ENCODE measurements around the gene GALNTL6.

GALNTL6 gene

GRCh38 chr4:172061204-172061603, 248.0 kb downstream of the GALNTL6 start:
- TF ChIP-seq TAF1 (IDR thresholded peaks at IDR 0.05; ENCODE audit: low read depth, low read length) = no peak
- no peak for TF ChIP-seq PAX5 (IDR thresholded peaks at IDR 0.05; ENCODE audit: insufficient read depth, low read length, severe bottlenecking)
- no peak for TF ChIP-seq POLR2A (IDR thresholded peaks at IDR 0.05; ENCODE audit: low read depth, low read length)
- TF ChIP-seq SPI1 (IDR thresholded peaks at IDR 0.05; ENCODE audit: low read depth, low read length) = no peak
- TF ChIP-seq POLR2AphosphoS5 (IDR thresholded peaks at IDR 0.05; ENCODE audit: low read depth, low read length) = no peak
- TF ChIP-seq POU2F2 (IDR thresholded peaks at IDR 0.05; ENCODE audit: low read depth, low read length) = no peak
- no peak for FAIRE-seq
- no peak for DNase-seq (ENCODE audit: insufficient read length, low spot score)

GRCh38 chr4:172068506-172068905, 255.3 kb downstream of the GALNTL6 start:
- no peak for DNase-seq (ENCODE audit: insufficient read length, low spot score)
- FAIRE-seq = no peak
- TF ChIP-seq POLR2A (IDR thresholded peaks at IDR 0.05; ENCODE audit: low read depth, low read length) = no peak
- TF ChIP-seq POU2F2 (IDR thresholded peaks at IDR 0.05; ENCODE audit: low read depth, low read length) = no peak
- TF ChIP-seq PAX5 (IDR thresholded peaks at IDR 0.05; ENCODE audit: insufficient read depth, low read length, severe bottlenecking) = no peak
- TF ChIP-seq TAF1 (IDR thresholded peaks at IDR 0.05; ENCODE audit: low read depth, low read length) = no peak
- no peak for TF ChIP-seq SPI1 (IDR thresholded peaks at IDR 0.05; ENCODE audit: low read depth, low read length)
- TF ChIP-seq POLR2AphosphoS5 (IDR thresholded peaks at IDR 0.05; ENCODE audit: low read depth, low read length) = no peak

- FAIRE-seq (no peak), DNase-seq (ENCODE audit: insufficient read length, low spot score) (no peak)
- no peak for TF ChIP-seq POU2F2 (IDR thresholded peaks at IDR 0.05; ENCODE audit: low read depth, low read length)
These were observed 260.4 kb downstream of the GALNTL6 start for GRCh38 chr4:172073590-172073989.

GRCh38 chr4:172083272-172083671, 270.1 kb downstream of the GALNTL6 start:
- no peak for DNase-seq (ENCODE audit: insufficient read length, low spot score)
- FAIRE-seq = no peak
- TF ChIP-seq TAF1 (IDR thresholded peaks at IDR 0.05; ENCODE audit: low read depth, low read length) (no peak), PAX5 (IDR thresholded peaks at IDR 0.05; ENCODE audit: insufficient read depth, low read length, severe bottlenecking) (no peak), SPI1 (IDR thresholded peaks at IDR 0.05; ENCODE audit: low read depth, low read length) (no peak), POLR2A (IDR thresholded peaks at IDR 0.05; ENCODE audit: low read depth, low read length) (no peak), POLR2AphosphoS5 (IDR thresholded peaks at IDR 0.05; ENCODE audit: low read depth, low read length) (no peak), POU2F2 (IDR thresholded peaks at IDR 0.05; ENCODE audit: low read depth, low read length) (no peak)

GRCh38 chr4:172088556-172088955, 275.4 kb downstream of the GALNTL6 start:
- FAIRE-seq (no peak), DNase-seq (ENCODE audit: insufficient read length, low spot score) (no peak)
- TF ChIP-seq PAX5 (IDR thresholded peaks at IDR 0.05; ENCODE audit: insufficient read depth, low read length, severe bottlenecking) = no peak
- no peak for TF ChIP-seq POLR2AphosphoS5 (IDR thresholded peaks at IDR 0.05; ENCODE audit: low read depth, low read length)
- no peak for TF ChIP-seq TAF1 (IDR thresholded peaks at IDR 0.05; ENCODE audit: low read depth, low read length)
- no peak for TF ChIP-seq POLR2A (IDR thresholded peaks at IDR 0.05; ENCODE audit: low read depth, low read length)
- TF ChIP-seq SPI1 (IDR thresholded peaks at IDR 0.05; ENCODE audit: low read depth, low read length) = no peak
- TF ChIP-seq POU2F2 (IDR thresholded peaks at IDR 0.05; ENCODE audit: low read depth, low read length) = no peak

- no peak for TF ChIP-seq TAF1 (IDR thresholded peaks at IDR 0.05; ENCODE audit: low read depth, low read length)
- no peak for TF ChIP-seq POU2F2 (IDR thresholded peaks at IDR 0.05; ENCODE audit: low read depth, low read length)
- TF ChIP-seq POLR2AphosphoS5 (IDR thresholded peaks at IDR 0.05; ENCODE audit: low read depth, low read length) = no peak
- no peak for TF ChIP-seq PAX5 (IDR thresholded peaks at IDR 0.05; ENCODE audit: insufficient read depth, low read length, severe bottlenecking)
- TF ChIP-seq POLR2A (IDR thresholded peaks at IDR 0.05; ENCODE audit: low read depth, low read length) = no peak
- TF ChIP-seq SPI1 (IDR thresholded peaks at IDR 0.05; ENCODE audit: low read depth, low read length) = no peak
- FAIRE-seq = no peak
- DNase-seq (ENCODE audit: insufficient read length, low spot score) = no peak
These were observed 282.0 kb downstream of the GALNTL6 start for GRCh38 chr4:172095161-172095560.

- no peak for TF ChIP-seq POLR2AphosphoS5 (IDR thresholded peaks at IDR 0.05; ENCODE audit: low read depth, low read length)
- no peak for TF ChIP-seq POLR2A (IDR thresholded peaks at IDR 0.05; ENCODE audit: low read depth, low read length)
- no peak for TF ChIP-seq POU2F2 (IDR thresholded peaks at IDR 0.05; ENCODE audit: low read depth, low read length)
- TF ChIP-seq TAF1 (IDR thresholded peaks at IDR 0.05; ENCODE audit: low read depth, low read length) = no peak
- TF ChIP-seq SPI1 (IDR thresholded peaks at IDR 0.05; ENCODE audit: low read depth, low read length) = no peak
- TF ChIP-seq PAX5 (IDR thresholded peaks at IDR 0.05; ENCODE audit: insufficient read depth, low read length, severe bottlenecking) = no peak
- DNase-seq (ENCODE audit: insufficient read length, low spot score) (no peak), FAIRE-seq (no peak)
These were observed 283.6 kb downstream of the GALNTL6 start for GRCh38 chr4:172096786-172097185.

- no peak for FAIRE-seq
- DNase-seq (ENCODE audit: insufficient read length, low spot score) = no peak
- no peak for TF ChIP-seq POLR2A (IDR thresholded peaks at IDR 0.05; ENCODE audit: low read depth, low read length)
- no peak for TF ChIP-seq PAX5 (IDR thresholded peaks at IDR 0.05; ENCODE audit: insufficient read depth, low read length, severe bottlenecking)
- no peak for TF ChIP-seq POU2F2 (IDR thresholded peaks at IDR 0.05; ENCODE audit: low read depth, low read length)
- no peak for TF ChIP-seq POLR2AphosphoS5 (IDR thresholded peaks at IDR 0.05; ENCODE audit: low read depth, low read length)
- no peak for TF ChIP-seq TAF1 (IDR thresholded peaks at IDR 0.05; ENCODE audit: low read depth, low read length)
- no peak for TF ChIP-seq SPI1 (IDR thresholded peaks at IDR 0.05; ENCODE audit: low read depth, low read length)
These were observed 286.2 kb downstream of the GALNTL6 start for GRCh38 chr4:172099376-172099775.

GRCh38 chr4:172103456-172103855, 290.3 kb downstream of the GALNTL6 start:
- FAIRE-seq (no peak), DNase-seq (ENCODE audit: insufficient read length, low spot score) (no peak)
- no peak for TF ChIP-seq PAX5 (IDR thresholded peaks at IDR 0.05; ENCODE audit: insufficient read depth, low read length, severe bottlenecking)
- TF ChIP-seq POU2F2 (IDR thresholded peaks at IDR 0.05; ENCODE audit: low read depth, low read length) = no peak
- no peak for TF ChIP-seq TAF1 (IDR thresholded peaks at IDR 0.05; ENCODE audit: low read depth, low read length)
- no peak for TF ChIP-seq SPI1 (IDR thresholded peaks at IDR 0.05; ENCODE audit: low read depth, low read length)
- TF ChIP-seq POLR2AphosphoS5 (IDR thresholded peaks at IDR 0.05; ENCODE audit: low read depth, low read length) = no peak
- TF ChIP-seq POLR2A (IDR thresholded peaks at IDR 0.05; ENCODE audit: low read depth, low read length) = no peak

- FAIRE-seq = no peak
- no peak for TF ChIP-seq PAX5 (IDR thresholded peaks at IDR 0.05; ENCODE audit: insufficient read depth, low read length, severe bottlenecking)
- TF ChIP-seq POLR2AphosphoS5 (IDR thresholded peaks at IDR 0.05; ENCODE audit: low read depth, low read length) = no peak
- no peak for TF ChIP-seq SPI1 (IDR thresholded peaks at IDR 0.05; ENCODE audit: low read depth, low read length)
- TF ChIP-seq POLR2A (IDR thresholded peaks at IDR 0.05; ENCODE audit: low read depth, low read length) = no peak
- DNase-seq (ENCODE audit: insufficient read length, low spot score) = no peak
These were observed 291.3 kb downstream of the GALNTL6 start for GRCh38 chr4:172104539-172104938.
